CMK (cell line): ENCODE measurements around the gene L1TD1.
A peak's percentile ranks its signal among the peaks of the same experiment; 100 is the strongest.
"Not testable (repeated sequence)": the region's sequence is repeated elsewhere in the genome, so short reads cannot be mapped to it uniquely, and the experiment has no call there.

Experiments
- DNase-seq: peaks from one replicate; pipeline ENCODE4 v3.0.0-alpha.2; 2010; ENCODE audit warnings: low read depth

L1TD1 gene

GRCh38 chr1:62194651-62195544 lies at the start of gene L1TD1:
Gene L1TD1 (plus strand): TSS chr1:62194849. CDS start chr1:62206629, 11,780 bp downstream.
- DNase-seq = no peak

- no peak for DNase-seq
Observed at GRCh38 chr1:62159940-62160348, 34.7 kb upstream of the L1TD1 start.

- DNase-seq = no peak
Observed at GRCh38 chr1:62161711-62162110, 32.9 kb upstream of the L1TD1 start.

GRCh38 chr1:62170380-62170779 lies 24.3 kb upstream of the L1TD1 start:
- not testable (repeated sequence) for DNase-seq

GRCh38 chr1:62175568-62176179 lies 19.0 kb upstream of the L1TD1 start:
- peak; percentile 3 for DNase-seq

- DNase-seq = no peak
Observed at GRCh38 chr1:62176597-62177312, 17.9 kb upstream of the L1TD1 start.

- DNase-seq = no peak
Observed at GRCh38 chr1:62177621-62178020, 17.0 kb upstream of the L1TD1 start.

GRCh38 chr1:62178372-62178771 lies 16.3 kb upstream of the L1TD1 start:
- no peak for DNase-seq

GRCh38 chr1:62180054-62180453 lies 14.6 kb upstream of the L1TD1 start:
- not testable (repeated sequence) for DNase-seq

- DNase-seq = no peak
Observed at GRCh38 chr1:62180639-62181038, 14.0 kb upstream of the L1TD1 start.

- DNase-seq = no peak
Observed at GRCh38 chr1:62181532-62181931, 13.1 kb upstream of the L1TD1 start.

- DNase-seq = not testable (repeated sequence)
Observed at GRCh38 chr1:62182157-62182556, 12.5 kb upstream of the L1TD1 start.

GRCh38 chr1:62183164-62184020 lies 11.3 kb upstream of the L1TD1 start:
- not testable (repeated sequence) for DNase-seq

GRCh38 chr1:62184336-62184735 lies 10.3 kb upstream of the L1TD1 start:
- no peak for DNase-seq

- DNase-seq = not testable (repeated sequence)
Observed at GRCh38 chr1:62185233-62185632, 9.4 kb upstream of the L1TD1 start.

- DNase-seq = no peak
Observed at GRCh38 chr1:62185677-62186076, 9.0 kb upstream of the L1TD1 start.

GRCh38 chr1:62187548-62187947 lies 7.1 kb upstream of the L1TD1 start:
- DNase-seq = no peak

GRCh38 chr1:62188111-62188510 lies 6.5 kb upstream of the L1TD1 start:
- DNase-seq = no peak

GRCh38 chr1:62196086-62196690 lies 1.5 kb downstream of the L1TD1 start:
- DNase-seq = no peak

- DNase-seq = no peak
Observed at GRCh38 chr1:62198069-62198780, 3.6 kb downstream of the L1TD1 start.

- no peak for DNase-seq
Observed at GRCh38 chr1:62198781-62199125, 4.1 kb downstream of the L1TD1 start.
